ENCODE results near the gene DPEP2NB. TPM values are rescaled to one million over a fixed set of nuclear protein-coding genes. Genes with fewer than 3 reads are reported as not detected.
A peak's percentile ranks its signal among the peaks of the same experiment; 100 is the strongest.

DPEP2NB gene
- total RNA-seq, 1 experiment from 2014 or later: not detected

GRCh38 chr16:67971111-67971510 lies 44.6 kb downstream of the DPEP2NB start:
- no peak overlapping the region for H3K27ac ChIP-seq (ENCODE audit: low read depth, low read length)
- DNase-seq (ENCODE audit: low read depth, low spot score) (no peak), ATAC-seq (no peak)
- no peaks in the 10 kb centered on the region for H3K27me3 ChIP-seq (ENCODE audit: insufficient read depth, low read length)
- POLR2A ChIA-PET: no interaction called here
- CTCF ChIA-PET: no interaction called here
- peaks cover 22% of the 10 kb centered on the region for H3K79me2 ChIP-seq (ENCODE audit: insufficient read depth, low read length)
- intact Hi-C loops (cut with micrococcal nuclease): no loop called here
- no peak overlapping the region for H3K4me3 ChIP-seq (replicated peaks in 1 of 2; ENCODE audit: low read depth in 1 of 2, low read length in 2 of 2)
- peaks cover 15 to 21% of the 10 kb centered on the region in 2 experiments for H3K4me1 ChIP-seq (ENCODE audit: control insufficient read depth in 1 of 2, insufficient read depth in 2 of 2, low read length in 2 of 2)
- no peaks in the 10 kb centered on the region for H4K20me1 ChIP-seq (ENCODE audit: insufficient read depth)
- H3K9me2 ChIP-seq (ENCODE audit: insufficient read depth): no peaks in the 10 kb centered on the region
- H3K4me2 ChIP-seq (ENCODE audit: low read length): no peak overlapping the region
- no TSS peak for BruUV-seq (replicated peaks)
- no peaks in the 10 kb centered on the region for H3K36me3 ChIP-seq (ENCODE audit: control insufficient read depth in 1 of 2, insufficient read depth in 2 of 2, low read length in 2 of 2)
- TF ChIP-seq EZH2 (IDR thresholded peaks at IDR 0.05) (no peak), EGR1 (IDR thresholded peaks at IDR 0.05; ENCODE audit: low read depth) (no peak)
- no peak overlapping the region for H2AFZ ChIP-seq (ENCODE audit: low read depth, low read length, poor library complexity, severe bottlenecking)
- no peak overlapping the region for H3K9ac ChIP-seq (ENCODE audit: low read length)
- no peaks in the 10 kb centered on the region for H3K9me3 ChIP-seq (ENCODE audit: control insufficient read depth in 1 of 2, insufficient read depth in 1 of 2, low read depth in 1 of 2, low read length in 2 of 2)
- RAD21 ChIA-PET (ENCODE audit: low non-redundant PET in 1 of 2, low total read pairs in 2 of 2, uncharacterized antibody in 2 of 2, unreplicated experiment in 2 of 2): no interaction called here

- Histone ChIP-seq H4K20me1 (ENCODE audit: insufficient read depth) (no peaks in the 10 kb centered on the region), H3K9me2 (ENCODE audit: insufficient read depth) (no peaks in the 10 kb centered on the region), H3K9ac (ENCODE audit: low read length) (0 out of 2 replicates have a peak overlapping the region, but pooled peaks have one; percentile 92), H2AFZ (ENCODE audit: low read depth, low read length, poor library complexity, severe bottlenecking) (peak overlapping the region; percentile 20), H3K4me2 (ENCODE audit: low read length) (peak overlapping the region; percentile 87; the same call in 1 of the 2 replicates), H3K27me3 (ENCODE audit: insufficient read depth, low read length) (no peaks in the 10 kb centered on the region), H3K27ac (ENCODE audit: low read depth, low read length) (peak overlapping the region; percentile 87), H3K9me3 (ENCODE audit: control insufficient read depth in 1 of 2, insufficient read depth in 1 of 2, low read depth in 1 of 2, low read length in 2 of 2) (no peaks in the 10 kb centered on the region), H3K4me3 (replicated peaks in 1 of 2; ENCODE audit: low read depth in 1 of 2, low read length in 2 of 2) (no peak overlapping the region), H3K79me2 (ENCODE audit: insufficient read depth, low read length) (peaks cover 30% of the 10 kb centered on the region), H3K4me1 (ENCODE audit: control insufficient read depth in 1 of 2, insufficient read depth in 2 of 2, low read length in 2 of 2) (peaks cover 21 to 26% of the 10 kb centered on the region in 2 experiments), H3K36me3 (ENCODE audit: control insufficient read depth in 1 of 2, insufficient read depth in 2 of 2, low read length in 2 of 2) (no peaks in the 10 kb centered on the region)
- DNase-seq (ENCODE audit: low read depth, low spot score) (no peak), ATAC-seq (no peak)
- RAD21 ChIA-PET (ENCODE audit: low non-redundant PET in 1 of 2, low total read pairs in 2 of 2, uncharacterized antibody in 2 of 2, unreplicated experiment in 2 of 2): no interaction called here
- POLR2A ChIA-PET: no interaction called here
- intact Hi-C loops (cut with micrococcal nuclease): no loop called here
- TF ChIP-seq, protein P1, sequence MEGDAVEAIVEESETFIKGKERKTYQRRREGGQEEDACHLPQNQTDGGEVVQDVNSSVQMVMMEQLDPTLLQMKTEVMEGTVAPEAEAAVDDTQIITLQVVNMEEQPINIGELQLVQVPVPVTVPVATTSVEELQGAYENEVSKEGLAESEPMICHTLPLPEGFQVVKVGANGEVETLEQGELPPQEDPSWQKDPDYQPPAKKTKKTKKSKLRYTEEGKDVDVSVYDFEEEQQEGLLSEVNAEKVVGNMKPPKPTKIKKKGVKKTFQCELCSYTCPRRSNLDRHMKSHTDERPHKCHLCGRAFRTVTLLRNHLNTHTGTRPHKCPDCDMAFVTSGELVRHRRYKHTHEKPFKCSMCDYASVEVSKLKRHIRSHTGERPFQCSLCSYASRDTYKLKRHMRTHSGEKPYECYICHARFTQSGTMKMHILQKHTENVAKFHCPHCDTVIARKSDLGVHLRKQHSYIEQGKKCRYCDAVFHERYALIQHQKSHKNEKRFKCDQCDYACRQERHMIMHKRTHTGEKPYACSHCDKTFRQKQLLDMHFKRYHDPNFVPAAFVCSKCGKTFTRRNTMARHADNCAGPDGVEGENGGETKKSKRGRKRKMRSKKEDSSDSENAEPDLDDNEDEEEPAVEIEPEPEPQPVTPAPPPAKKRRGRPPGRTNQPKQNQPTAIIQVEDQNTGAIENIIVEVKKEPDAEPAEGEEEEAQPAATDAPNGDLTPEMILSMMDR (IDR thresholded peaks at IDR 0.05 in 2 of 3, conservative IDR thresholded peaks at IDR 0.05 in 1 of 3; ENCODE audit: borderline replicate concordance in 1 of 3, insufficient read depth in 1 of 3, low read depth in 2 of 3, low read length in 2 of 3): no peak
- TF ChIP-seq ELF1 (IDR thresholded peaks at IDR 0.05; ENCODE audit: borderline replicate concordance, low read depth): no peak
- no peak for TF ChIP-seq POLR2AphosphoS5 (IDR thresholded peaks at IDR 0.05; ENCODE audit: low read depth, low read length)
- CTCF ChIA-PET: no interaction called here
- BruUV-seq (replicated peaks): no TSS peak
Measured at GRCh38 chr16:67969254-67970039, 46.3 kb downstream of the DPEP2NB start.

Data from HCT116 (cell line).